ENCODE data around the gene SLC6A17. TPM values are rescaled to one million over a fixed set of nuclear protein-coding genes. Genes with fewer than 3 reads are reported as not detected.

Gene SLC6A17
- total RNA-seq, 1 experiment from 2014 or later: not detected

DNA sequence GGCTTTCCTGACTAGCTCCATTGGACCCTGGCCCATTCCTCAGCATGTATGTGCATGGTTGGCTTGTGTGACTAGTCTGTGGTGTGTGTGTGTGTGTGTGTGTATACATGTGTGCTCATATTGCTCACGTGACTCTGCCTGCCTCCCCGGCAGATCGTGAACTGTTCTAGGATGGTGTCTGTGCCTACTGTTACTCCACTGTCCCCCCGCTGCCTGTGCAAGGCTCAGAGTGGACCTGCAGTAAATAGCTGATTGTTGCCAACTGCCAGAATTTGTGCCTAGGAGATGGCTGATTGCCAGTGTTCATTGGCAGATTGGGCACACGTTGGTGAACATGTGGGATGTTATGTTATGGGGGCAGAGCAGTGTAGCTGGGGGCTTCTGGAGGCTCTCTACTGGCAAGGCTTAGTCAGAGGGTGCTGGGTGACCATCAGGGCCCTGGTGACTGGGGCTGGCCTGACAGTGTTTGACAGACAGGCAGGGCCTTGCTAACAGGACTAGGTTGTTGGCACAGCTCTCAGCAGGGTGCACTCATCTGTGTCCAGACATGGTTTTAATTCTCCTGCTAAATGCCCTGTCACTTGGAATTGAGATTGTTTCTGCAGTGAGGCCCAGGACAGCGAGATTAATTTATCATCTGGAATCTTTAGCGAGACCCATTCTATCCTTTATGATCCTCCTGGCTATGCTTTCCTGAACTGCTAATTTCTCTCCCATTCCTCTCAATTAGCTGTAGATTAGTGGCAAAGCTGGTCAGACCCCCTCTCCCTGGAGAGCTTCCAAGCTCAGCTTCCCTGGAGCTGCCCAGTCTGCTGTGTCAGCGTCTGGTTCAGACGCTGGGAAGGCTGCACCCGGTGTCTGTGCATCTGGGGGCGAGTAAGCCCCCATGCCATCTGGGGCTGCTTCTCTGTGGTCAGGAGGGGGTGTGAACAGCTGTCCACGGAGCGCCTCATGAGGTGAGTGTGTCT lies 20.8 kb downstream of the SLC6A17 start:
- no peak for DNase-seq (ENCODE audit: extremely low read depth, low read depth)

DNA sequence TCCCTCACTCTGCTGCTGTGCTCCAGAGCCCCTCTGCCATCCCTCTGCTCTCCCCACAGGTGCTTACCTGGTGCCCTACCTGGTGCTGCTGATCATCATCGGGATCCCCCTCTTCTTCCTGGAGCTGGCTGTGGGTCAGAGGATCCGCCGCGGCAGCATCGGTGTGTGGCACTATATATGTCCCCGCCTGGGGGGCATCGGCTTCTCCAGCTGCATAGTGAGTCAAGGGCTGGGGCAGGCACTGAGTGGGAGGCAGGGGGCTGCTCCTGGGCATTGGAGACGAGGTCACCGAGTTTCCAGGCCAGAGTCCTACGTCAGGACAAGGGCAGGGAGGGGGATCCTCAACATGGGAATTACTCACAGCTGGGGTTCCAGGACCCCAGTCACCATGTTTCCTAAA lies 21.7 kb downstream of the SLC6A17 start:
- no peak for DNase-seq (ENCODE audit: extremely low read depth, low read depth)

DNA sequence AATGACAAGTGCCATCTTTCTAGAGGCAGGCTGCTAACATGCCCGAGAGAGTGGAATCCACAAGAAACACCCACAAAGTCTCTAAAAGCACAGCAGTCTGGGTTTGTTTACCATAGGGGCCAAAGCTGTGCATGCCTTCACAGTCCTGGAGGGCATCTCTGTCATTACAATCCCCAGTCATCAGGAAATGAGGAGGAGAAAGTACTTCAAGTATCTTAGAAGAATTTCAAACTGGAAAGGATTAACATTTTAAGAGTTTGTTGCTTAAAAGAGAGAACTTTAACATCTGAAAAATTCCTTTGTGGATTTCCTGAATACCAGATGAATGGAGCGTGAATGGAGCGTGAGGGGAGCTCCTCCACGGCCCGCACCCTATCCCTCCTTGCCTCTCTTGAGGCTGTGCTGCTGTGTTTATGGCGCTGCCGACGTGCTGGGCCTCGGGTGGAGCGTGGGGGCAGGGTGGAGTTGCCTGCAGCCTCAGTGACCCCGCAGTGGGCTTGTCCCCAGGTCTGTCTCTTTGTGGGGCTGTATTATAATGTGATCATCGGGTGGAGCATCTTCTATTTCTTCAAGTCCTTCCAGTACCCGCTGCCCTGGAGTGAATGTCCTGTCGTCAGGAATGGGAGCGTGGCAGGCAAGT lies 23.3 kb downstream of the SLC6A17 start:
- DNase-seq (ENCODE audit: extremely low read depth, low read depth): no peak

DNA sequence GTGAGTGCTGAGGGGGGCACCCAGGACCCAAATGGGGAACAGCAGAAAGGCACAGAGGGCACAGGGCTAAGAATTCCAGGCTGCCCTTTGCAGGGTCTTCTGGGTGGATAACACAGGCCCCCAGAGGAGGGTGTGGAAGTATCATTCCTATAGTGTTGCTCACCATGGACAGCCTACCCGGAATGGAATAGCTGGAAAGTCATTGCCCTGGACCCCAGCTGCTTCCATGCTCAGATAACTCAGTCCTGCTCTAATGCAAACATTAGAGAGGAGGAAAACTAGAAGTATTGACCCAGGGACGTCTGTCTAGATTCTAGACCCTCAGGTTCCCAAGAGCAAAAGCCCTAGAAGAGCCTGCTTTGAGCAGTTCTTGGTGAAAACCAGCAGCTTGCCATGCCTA lies 24.7 kb downstream of the SLC6A17 start:
- no peak for DNase-seq (ENCODE audit: extremely low read depth, low read depth)

DNA sequence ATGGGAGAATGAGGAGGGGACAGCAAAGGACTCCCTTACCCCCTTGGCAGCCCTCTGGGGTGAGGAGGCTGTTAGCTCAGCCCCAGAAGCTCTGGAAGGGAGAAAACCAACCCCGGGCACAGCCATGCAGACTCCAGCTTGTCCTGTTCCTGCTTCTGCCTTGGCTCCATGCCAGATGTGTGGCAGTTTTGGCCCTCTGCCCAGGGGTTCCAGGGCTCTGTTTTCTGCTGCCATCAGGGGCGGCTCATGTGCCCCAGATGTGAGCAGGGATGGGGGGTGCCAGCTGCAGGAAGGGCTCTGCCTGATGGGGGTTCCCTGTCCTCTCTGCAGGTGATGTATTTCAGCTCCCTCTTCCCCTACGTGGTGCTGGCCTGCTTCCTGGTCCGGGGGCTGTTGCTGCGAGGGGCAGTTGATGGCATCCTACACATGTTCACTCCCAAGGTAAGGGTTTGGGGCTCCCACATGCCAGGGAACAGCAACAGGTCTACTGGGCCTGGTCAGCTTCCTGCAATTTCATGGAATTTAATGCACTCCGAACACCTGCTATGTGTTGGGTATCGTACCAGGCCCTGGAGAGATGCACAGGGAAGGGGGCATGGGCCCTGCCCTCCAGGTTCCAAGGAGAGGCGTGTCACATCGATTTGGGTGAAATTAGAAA lies 26.1 kb downstream of the SLC6A17 start:
- no peak for DNase-seq (ENCODE audit: extremely low read depth, low read depth)

DNA sequence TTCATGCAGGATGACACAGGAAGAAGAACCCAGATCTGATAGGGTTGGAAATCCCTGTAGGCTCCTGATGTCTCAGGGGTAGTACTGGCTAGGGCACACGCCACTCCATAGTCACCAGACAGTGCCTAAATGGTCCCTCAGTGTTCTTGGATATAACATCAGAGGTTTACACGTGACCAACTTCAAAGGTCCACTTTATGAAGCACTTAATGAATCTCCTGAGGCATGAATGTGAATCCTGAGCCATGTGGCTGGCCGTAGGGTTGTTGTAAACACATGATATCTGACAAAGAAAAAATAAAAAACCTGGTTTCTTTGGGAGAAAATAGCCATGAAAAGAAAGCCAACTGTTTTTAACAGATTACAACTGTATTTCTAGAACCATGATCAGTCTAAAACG lies 27.5 kb downstream of the SLC6A17 start:
- DNase-seq (ENCODE audit: extremely low read depth, low read depth): no peak

DNA sequence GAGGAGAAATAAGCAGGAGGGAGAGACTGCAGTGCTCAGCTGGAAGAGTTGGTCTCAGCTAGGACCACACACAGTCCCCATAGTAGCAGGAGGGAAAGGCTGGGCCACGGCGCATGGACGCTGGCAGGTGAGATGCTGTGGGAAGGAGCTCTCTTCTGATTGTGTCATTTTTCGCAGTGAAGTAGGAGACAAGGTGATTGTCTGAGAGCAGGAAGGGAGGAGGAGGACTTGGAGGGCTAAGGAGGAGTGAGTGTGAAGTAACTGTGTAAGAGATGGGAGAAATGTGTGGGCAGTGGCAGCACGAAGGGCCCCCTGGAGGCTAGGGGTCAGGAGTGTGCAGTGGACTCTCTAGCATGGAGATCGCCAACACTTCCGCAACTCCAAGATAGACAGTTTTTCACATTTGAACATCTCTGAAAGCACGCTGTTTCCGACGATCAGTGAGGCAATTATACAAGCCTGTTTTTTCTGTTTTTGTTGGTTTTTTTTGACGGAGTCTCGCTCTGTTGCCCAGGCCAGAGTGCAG lies 33.4 kb downstream of the SLC6A17 start:
- DNase-seq (ENCODE audit: extremely low read depth, low read depth): no peak

DNA sequence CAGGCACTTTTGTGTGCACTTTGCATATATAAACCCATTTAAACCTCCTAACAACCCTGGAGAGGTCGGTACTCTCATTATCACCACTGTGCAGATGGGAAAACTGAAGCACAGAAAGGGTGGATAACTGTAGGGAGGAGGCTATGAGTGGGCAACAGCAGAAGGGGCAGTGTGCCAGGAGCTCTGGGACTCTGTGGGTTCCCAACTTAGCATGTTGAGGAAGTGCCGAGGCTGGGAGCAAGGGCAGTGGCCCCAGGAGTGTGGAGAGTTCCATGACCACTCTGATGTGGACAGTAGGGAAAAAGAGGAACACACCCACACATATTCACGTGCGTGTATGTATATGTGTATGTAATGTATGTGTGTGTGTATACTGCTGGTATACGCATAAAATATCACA lies 34.2 kb downstream of the SLC6A17 start:
- DNase-seq (ENCODE audit: extremely low read depth, low read depth): no peak

DNA sequence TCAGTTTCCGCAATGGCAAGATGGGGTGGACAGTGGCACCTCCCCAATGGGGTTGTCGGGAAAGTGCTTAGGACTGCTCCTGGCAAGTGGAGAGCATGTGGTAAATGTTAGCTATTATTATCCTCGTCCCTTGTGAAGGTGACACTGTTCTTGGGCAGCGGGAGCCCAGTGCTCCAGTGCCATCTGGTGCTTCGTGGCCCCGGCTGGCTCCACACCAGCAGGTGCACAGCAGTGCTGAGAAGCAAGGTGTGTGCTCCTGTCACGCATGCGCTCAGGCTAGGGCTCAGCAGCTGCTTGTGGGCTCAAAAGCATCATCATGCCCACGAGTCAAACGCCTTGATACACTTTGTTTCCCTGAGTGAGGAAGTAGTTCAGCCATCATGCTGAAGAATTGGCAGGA lies 34.9 kb downstream of the SLC6A17 start:
- no peak for DNase-seq (ENCODE audit: extremely low read depth, low read depth)

DNA sequence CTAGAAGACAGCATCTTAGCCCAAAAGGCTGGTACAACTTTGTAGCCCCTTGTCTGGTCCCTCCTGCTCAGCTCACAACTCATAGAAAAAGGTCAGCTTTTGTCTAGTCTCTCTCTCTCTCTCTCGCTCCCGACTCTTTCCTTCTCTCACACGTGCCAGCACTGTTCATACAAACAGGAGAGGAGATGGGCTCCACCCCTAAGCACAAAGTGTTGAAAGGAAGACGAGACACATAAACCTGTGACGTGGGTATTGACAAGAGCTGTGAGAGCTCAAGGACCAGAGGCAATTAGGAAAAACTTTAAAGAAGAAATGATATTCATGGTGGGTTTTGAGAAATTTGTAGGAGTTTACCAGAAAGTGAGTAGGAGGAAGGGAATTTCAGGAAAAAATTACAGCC lies 36.3 kb downstream of the SLC6A17 start:
- no peak for DNase-seq (ENCODE audit: extremely low read depth, low read depth)

DNA sequence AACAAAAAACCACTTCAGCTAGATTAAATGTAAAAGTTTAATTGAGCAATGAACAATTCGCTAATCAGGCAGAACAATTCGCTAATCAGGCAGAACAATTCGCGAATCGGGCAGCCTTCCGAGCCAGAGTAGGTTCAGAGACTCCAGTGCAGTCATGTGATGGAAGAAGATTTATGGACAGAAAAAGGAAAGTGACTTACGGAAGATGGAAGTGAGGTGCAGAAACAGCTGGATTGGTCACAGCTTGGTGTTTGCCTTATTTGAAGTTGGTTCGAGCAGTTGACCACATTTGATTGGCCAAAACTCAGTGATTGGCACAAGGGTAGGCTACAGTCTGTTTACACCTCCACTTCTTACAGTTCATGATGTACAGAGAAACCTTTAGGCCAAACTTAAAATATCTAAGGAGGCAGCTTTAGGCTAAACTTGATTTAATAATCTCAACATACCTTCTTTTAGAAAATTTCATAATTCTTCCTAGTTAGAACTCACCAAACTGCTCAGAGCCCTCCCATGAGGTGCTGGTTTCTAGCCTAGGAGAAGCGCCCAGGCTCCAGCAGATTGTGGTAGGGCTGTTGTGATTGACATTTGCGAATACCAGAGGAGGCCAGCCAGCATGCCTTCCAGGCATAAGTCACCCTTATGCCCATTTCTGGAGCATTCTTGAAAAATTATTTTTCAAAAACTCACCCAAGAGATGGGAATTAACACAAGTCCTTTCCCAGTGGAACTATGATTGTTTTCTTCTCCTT lies 37.0 kb downstream of the SLC6A17 start:
- no peak for DNase-seq (ENCODE audit: extremely low read depth, low read depth)

DNA sequence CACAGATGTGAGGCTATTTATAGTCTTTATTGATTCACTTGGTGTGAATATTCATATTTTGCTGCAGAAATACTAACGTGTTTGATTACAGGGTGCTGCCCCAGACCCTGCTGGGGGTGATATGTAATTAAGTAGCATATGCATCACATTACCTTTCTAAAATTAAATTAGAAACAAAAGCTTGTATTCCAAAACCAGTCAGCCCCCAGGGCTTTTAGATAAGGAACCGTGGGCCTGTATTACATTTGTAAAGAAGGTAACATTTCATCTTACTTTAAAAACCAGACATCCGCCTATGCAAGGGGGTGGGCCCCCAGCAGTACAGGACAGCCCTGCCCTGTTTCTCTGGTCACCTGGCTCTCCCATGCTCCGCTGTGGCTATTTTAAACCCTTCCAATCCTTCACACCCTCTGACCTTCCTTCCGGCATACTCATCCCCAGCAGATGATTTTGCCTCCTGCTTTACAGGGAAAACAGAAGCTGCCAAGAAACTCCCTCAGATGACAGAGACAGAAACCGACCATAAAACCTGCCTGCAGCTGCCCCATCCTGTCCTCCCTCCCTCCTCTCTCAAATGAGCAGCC lies 37.8 kb downstream of the SLC6A17 start:
- DNase-seq (ENCODE audit: extremely low read depth, low read depth): no peak

DNA sequence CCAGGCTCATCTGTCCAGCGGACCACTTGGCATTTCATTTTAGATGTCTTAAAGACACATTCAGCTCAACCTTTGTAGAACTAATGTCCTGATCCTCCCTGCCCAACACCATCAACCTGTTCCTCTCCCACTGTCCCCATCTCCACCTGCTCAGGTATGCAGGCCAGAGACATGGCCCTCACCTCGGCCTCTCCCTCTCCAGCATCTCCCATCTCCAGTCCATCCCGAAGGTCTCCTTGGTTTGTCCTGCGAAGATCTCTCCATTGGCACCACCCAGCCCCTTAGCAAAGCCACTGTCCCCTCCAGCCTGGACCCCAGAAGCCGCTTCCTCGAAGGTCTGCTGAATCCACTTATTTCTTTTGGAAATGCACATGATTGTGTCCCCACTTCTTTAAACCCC lies 38.9 kb downstream of the SLC6A17 start:
- DNase-seq (ENCODE audit: extremely low read depth, low read depth): no peak

DNA sequence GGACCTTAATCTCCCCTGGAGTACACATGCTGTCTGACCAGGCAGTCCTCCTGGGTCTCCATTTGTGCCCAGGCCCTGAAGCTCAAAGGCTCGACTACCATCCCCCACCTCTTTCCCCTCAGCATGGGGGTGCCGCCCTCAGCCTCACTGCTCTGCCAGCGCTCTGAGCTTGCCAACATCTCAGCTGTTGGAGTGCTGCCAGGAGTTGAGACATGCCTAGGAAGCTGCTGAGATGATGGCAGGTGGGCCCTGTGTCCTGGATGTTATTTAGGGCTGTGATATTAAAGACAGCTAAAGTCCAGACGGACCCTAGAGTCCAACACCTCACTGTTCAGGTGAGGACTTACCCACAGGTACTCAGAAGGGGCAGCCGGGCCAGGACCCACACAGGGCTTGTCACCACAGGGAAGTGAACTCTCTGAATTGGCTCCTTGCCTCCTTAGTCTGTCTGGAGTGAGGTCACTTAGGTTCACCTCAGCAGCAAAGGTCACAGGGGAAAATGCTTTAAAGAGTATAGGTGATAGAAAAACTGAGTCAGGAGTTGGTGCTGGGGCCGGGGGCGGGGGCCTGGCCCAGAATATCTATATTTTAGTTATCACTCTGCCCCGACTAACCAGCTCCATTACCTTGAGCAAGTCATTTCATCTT lies 40.1 kb downstream of the SLC6A17 start:
- DNase-seq (ENCODE audit: extremely low read depth, low read depth): no peak

DNA sequence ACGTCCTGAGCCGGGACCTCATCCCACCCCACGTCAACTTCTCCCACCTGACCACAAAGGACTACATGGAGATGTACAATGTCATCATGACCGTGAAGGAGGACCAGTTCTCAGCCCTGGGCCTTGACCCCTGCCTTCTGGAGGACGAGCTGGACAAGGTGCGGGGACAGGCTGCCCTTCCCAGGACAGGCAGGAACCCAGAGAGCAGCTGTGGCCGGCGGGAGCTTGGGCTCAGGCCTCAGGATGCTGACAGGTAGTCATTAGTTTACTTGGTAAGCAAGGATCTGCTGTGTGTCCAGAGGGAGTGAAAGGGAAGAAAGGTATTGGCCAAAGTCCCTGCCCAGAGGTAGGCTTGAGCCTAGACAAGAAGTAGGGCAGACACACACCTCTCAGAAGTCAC lies 42.2 kb downstream of the SLC6A17 start:
- DNase-seq (ENCODE audit: extremely low read depth, low read depth): no peak

DNA sequence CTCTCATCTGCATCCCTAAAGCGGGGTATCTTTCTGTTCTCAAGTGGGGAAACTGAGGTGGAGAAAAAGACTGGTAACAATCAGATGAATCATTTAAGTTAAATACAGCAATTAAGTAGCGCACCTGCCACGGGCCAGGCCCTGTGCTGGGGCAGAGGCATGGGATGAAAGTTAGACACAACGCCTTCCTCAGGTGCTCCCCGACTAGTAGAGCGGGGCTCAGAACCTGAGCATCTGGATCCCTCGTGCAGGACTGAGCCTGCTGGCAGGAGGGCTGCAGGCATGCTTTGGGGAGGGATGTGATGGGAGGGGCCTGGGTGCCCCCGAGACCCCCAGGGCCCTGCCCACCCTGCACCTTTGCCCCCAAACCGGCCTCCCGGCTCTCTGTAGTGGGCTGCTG lies 44.9 kb downstream of the SLC6A17 start:
- no peak for DNase-seq (ENCODE audit: extremely low read depth, low read depth)

DNA sequence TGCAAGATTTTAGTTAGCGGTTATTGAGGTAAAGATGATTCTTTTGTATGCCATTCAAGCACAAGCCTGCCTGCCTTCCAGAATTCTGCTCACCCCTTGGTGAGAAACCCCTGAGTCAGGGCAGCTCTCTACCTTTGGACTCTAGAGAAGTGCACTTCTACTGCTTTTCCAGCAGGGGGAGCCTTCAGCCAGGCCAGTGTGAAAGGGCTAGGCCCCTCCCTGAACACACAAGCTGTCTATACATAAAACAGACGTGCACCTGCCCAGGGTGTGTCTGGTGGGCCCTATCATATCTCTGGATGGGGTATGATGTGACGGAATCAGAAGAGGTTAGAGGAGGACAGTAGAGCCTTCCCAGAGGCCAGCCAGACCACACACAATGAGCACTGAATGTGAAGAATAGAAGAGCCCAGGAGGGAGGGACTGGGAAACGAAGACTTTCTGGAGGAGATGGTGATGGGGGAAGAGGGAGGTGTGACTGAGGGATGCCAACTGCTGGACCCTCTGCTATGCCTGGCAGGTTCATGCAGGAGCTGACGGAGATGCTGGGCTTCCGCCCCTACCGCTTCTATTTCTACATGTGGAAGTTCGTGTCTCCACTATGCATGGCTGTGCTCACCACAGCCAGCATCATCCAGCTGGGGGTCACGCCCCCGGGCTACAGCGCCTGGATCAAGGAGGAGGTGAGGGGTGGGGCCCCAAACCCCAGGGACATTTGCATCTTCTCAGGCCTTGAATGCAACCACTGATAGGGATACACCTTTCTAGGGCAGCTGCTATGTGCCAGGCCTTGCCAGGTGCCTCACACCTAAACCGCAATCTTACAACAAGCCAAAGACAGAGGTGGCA lies 46.8 kb downstream of the SLC6A17 start:
- DNase-seq (ENCODE audit: extremely low read depth, low read depth): peak; percentile 30

DNA sequence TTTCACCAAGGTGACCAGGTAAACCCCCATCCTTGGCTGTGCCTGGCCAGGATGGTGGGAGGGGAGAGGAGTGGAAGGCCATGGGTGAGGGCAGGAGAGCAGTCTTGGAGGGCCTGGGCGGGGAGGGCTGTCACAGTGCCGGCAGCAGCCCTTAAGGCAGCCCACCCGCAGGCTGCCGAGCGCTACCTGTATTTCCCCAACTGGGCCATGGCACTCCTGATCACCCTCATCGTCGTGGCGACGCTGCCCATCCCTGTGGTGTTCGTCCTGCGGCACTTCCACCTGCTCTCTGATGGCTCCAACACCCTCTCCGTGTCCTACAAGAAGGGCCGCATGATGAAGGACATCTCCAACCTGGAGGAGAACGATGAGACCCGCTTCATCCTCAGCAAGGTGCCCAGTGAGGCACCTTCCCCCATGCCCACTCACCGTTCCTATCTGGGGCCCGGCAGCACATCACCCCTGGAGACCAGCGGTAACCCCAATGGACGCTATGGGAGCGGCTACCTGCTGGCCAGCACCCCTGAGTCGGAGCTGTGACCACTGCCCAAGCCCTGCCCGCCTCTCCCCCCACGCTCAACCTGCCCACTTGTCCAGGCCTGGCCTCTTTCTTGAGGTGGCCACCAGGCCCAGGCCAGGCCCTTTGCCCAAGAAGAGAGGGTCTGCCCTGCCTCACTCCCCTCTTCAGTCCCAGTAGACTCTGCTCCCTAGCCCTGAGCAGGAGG lies 47.8 kb downstream of the SLC6A17 start:
- no peak for DNase-seq (ENCODE audit: extremely low read depth, low read depth)

All from NCI-H460 (cell line).